Body of pancreas (tissue), 4 donors: ENCODE results near the gene AGPS. TPM values are rescaled to one million over a fixed set of nuclear protein-coding genes. Genes with fewer than 3 reads are reported as not detected.
A peak's percentile ranks its signal among the peaks of the same experiment; 100 is the strongest.

ENCODE experiments used
- ATAC-seq: fragments of 150-250 bp; one replicate; pipeline ENCODE4 v1.9.1; 2016
- DNase-seq, 4 donors: peaks; one replicate each; pipeline ENCODE4 v3.0.0-alpha.2; 2019
- H3K27ac ChIP-seq, 4 donors: fragments of 200-600 bp; sonication (generic); 1 replicate in 3 of 4; 2 replicates in 1 of 4; pipeline versions ENCODE4 v1.5.1 to v1.6.1; 2016 to 2019; ENCODE audit warnings: mild to moderate bottlenecking in 1 of 4, mixed read lengths in 1 of 4, moderate library complexity in 1 of 4
- H3K27me3 ChIP-seq, 2 donors: fragments of 200-600 bp; sonication (generic); one replicate each; pipeline ENCODE4 v1.6.0; 2016; ENCODE audit warnings: mild to moderate bottlenecking in 1 of 2
- H3K36me3 ChIP-seq, 2 donors: fragments of 200-600 bp; sonication (generic); replicated peaks in 1 of 2; 2 replicates each; pipeline ENCODE4 v1.5.1; 2016; ENCODE audit warnings: low read depth in 2 of 2; ENCODE audit not compliant: insufficient read depth in 1 of 2
- H3K4me1 ChIP-seq: fragments of 200-600 bp; sonication (generic); one replicate; pipeline ENCODE4 v1.6.0; 2016
- H3K4me3 ChIP-seq, 2 donors: fragments of 200-600 bp; sonication (generic); 1 replicate in 1 of 2; 2 replicates in 1 of 2; pipeline ENCODE4 v1.5.1; 2016 to 2019
- H3K9me3 ChIP-seq, 3 donors: fragments of 200-600 bp; sonication (generic); 1 replicate in 2 of 3; 2 replicates in 1 of 3; pipeline ENCODE4 v1.5.1; 2016
- POLR2A ChIP-seq, 3 donors: fragments of 450-650 bp; IDR thresholded peaks; one replicate each; pipeline ENCODE4 v1.6.1; 2016; ENCODE audit warnings: antibody characterized with exemption in 3 of 3, mild to moderate bottlenecking in 2 of 3
- WGBS, 2 donors: methylation state at CpG; one replicate each; pipeline ENCODE4 v1.1.5; 2017; 5-methylcytosine and 5-hydroxymethylcytosine counted together
- intact Hi-C: fragments of 100-400 bp; cut with DNase I; formaldehyde crosslinking; loops from one replicate; pipeline ENCODE4 v1.15.1; 2023
- total RNA-seq, 2 donors: library from RNA; depleted of rRNA; stranded (reverse); fragments of >200 nt; gene quantifications; one replicate each; pipeline ENCODE4 v1.1.0, GENCODE V29; 2016
- TF ChIP-seq, protein P1 (sequence below), 7 experiments: fragments of 450-650 bp in 4 of 7; fragments of 200-600 bp in 3 of 7; sonication (generic) in 3 of 7; IDR thresholded peaks; one replicate each; pipeline ENCODE4 v1.5.1; 2016 to 2019; ENCODE audit warnings: antibody characterized with exemption in 7 of 7

AGPS gene
- total RNA-seq, 2 donors from 2014 or later: 18.4 to 57.7 TPM

DNA sequence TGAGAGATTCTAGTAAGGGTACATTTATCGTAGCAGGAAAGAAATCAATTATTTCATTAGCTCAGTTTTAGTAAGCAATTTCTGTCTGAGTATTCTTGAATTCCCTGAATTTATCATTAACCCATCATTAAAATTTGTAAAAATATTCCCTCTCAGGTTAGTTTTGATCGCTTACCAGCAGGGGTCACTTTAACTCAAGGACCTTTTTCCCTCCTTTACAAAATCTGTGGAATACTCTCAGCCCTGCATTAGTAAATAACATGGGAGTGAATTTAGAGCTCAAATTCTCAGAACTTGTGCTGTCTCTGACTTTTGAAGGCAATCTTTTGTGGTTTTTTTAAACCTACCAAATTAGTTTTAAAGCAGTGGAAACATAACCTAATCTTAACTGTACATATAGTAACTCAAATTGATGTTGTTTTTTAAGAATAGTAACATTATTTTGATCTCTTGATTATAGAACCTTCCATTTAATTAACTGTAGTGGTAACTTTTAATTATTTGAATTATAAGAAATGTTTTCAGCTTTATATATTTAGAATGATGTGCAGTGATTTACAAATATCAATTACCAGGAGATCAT lies 97.2 kb downstream of the AGPS start:
- Histone ChIP-seq H3K27ac (no peak overlapping the region), H3K4me1 (no peaks in the 10 kb centered on the region), H3K36me3 (peaks cover 0 to 5% of the 10 kb centered on the region in 2 donors), H3K4me3 (no peak overlapping the region), H3K27me3 (no peaks in the 10 kb centered on the region), H3K9me3 (no peaks in the 10 kb centered on the region)
- ATAC-seq: no peak
- DNase-seq: no peak
- intact Hi-C loops: no loop called here
- TF ChIP-seq POLR2A (IDR thresholded peaks at IDR 0.05): no peak
- TF ChIP-seq, protein P1, sequence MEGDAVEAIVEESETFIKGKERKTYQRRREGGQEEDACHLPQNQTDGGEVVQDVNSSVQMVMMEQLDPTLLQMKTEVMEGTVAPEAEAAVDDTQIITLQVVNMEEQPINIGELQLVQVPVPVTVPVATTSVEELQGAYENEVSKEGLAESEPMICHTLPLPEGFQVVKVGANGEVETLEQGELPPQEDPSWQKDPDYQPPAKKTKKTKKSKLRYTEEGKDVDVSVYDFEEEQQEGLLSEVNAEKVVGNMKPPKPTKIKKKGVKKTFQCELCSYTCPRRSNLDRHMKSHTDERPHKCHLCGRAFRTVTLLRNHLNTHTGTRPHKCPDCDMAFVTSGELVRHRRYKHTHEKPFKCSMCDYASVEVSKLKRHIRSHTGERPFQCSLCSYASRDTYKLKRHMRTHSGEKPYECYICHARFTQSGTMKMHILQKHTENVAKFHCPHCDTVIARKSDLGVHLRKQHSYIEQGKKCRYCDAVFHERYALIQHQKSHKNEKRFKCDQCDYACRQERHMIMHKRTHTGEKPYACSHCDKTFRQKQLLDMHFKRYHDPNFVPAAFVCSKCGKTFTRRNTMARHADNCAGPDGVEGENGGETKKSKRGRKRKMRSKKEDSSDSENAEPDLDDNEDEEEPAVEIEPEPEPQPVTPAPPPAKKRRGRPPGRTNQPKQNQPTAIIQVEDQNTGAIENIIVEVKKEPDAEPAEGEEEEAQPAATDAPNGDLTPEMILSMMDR (IDR thresholded peaks at IDR 0.05): peak in 6 of 7 experiments; percentile 33 to 55 (median 48)
- WGBS, 2 donors: 40 to 42% methylated on average over 2 of the region's 2 CpGs

DNA sequence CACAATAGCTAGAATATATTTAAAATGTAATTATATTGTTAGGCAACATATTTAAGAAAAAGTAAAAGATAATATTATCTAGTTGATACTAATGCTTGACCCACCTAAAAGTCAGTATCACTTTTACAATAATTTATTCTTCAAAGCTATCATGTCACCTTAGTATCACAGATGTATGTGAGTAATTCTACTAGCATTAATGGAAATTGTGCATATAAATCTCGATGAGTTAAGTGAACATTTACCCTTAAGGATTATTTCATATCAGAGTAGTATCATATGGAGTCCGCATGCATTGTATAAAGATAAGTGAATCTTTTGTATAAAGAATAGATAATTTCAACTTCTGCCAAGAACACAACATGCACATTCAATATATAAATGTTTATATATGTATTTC lies 103.4 kb downstream of the AGPS start:
- TF ChIP-seq, protein P1 (IDR thresholded peaks at IDR 0.05): no peak
- no peak for TF ChIP-seq POLR2A (IDR thresholded peaks at IDR 0.05)
- intact Hi-C loops: no loop called here
- Histone ChIP-seq H3K27ac (no peak overlapping the region), H3K27me3 (no peaks in the 10 kb centered on the region), H3K36me3 (peaks cover 0 to 7% of the 10 kb centered on the region in 2 donors), H3K9me3 (no peaks in the 10 kb centered on the region), H3K4me1 (no peaks in the 10 kb centered on the region), H3K4me3 (no peak overlapping the region)
- DNase-seq (no peak), ATAC-seq (no peak)
- 81 to 83% methylated on average over 2 of the region's 2 CpGs for WGBS, 2 donors

GRCh38 chr2:177496921-177497320 lies 104.3 kb downstream of the AGPS start:
- intact Hi-C loops: no loop called here
- Histone ChIP-seq H3K9me3 (no peaks in the 10 kb centered on the region), H3K4me1 (no peaks in the 10 kb centered on the region), H3K36me3 (peaks cover 0 to 7% of the 10 kb centered on the region in 2 donors), H3K27ac (no peak overlapping the region), H3K27me3 (no peaks in the 10 kb centered on the region), H3K4me3 (no peak overlapping the region)
- 68 to 69% methylated on average over 2 of the region's 2 CpGs for WGBS, 2 donors
- TF ChIP-seq POLR2A (IDR thresholded peaks at IDR 0.05): no peak
- TF ChIP-seq, protein P1 (IDR thresholded peaks at IDR 0.05): no peak
- ATAC-seq (no peak), DNase-seq (no peak)

GRCh38 chr2:177501186-177501585 lies 108.6 kb downstream of the AGPS start:
- Histone ChIP-seq H3K9me3 (no peaks in the 10 kb centered on the region), H3K27ac (no peak overlapping the region), H3K27me3 (no peaks in the 10 kb centered on the region), H3K36me3 (peaks cover 0 to 1% of the 10 kb centered on the region in 2 donors), H3K4me3 (no peak overlapping the region), H3K4me1 (no peaks in the 10 kb centered on the region)
- intact Hi-C loops: no loop called here
- no peak for DNase-seq
- 44 to 63% methylated on average over 1 of the region's 1 CpG for WGBS, 2 donors
- no peak for ATAC-seq
- TF ChIP-seq, protein P1 (IDR thresholded peaks at IDR 0.05): no peak
- TF ChIP-seq POLR2A (IDR thresholded peaks at IDR 0.05): no peak

DNA sequence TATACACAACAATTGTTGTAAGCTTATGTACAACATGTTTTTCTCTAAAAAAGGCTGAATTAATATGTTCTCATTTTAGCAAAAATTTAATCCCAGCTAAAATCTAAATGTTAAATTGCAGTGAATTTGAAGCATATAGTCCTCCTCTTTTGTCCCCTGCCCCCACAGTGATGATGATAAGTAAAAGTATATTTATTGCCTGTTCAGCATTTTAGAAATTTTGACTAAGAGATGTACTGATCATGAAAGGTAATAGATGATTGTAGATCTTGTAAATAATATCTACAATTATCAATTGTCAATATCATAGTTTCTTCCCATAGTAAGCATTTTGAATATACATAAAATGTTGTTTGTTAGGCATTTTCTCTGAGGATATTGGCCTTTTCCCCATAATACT lies 113.9 kb downstream of the AGPS start:
- Histone ChIP-seq H3K36me3 (peaks cover 0 to 3% of the 10 kb centered on the region in 2 donors), H3K4me3 (no peak overlapping the region), H3K9me3 (no peaks in the 10 kb centered on the region), H3K4me1 (no peaks in the 10 kb centered on the region), H3K27me3 (no peaks in the 10 kb centered on the region), H3K27ac (no peak overlapping the region)
- no peak for TF ChIP-seq POLR2A (IDR thresholded peaks at IDR 0.05)
- TF ChIP-seq, protein P1 (IDR thresholded peaks at IDR 0.05): no peak
- DNase-seq (no peak), ATAC-seq (no peak)
- intact Hi-C loops: no loop called here
